ENCODE data around the gene GDPD4. TPM values are rescaled to one million over a fixed set of nuclear protein-coding genes. Genes with fewer than 3 reads are reported as not detected.

GDPD4 gene
- total and polyA plus RNA-seq, 12 donors, result not detected

DNA sequence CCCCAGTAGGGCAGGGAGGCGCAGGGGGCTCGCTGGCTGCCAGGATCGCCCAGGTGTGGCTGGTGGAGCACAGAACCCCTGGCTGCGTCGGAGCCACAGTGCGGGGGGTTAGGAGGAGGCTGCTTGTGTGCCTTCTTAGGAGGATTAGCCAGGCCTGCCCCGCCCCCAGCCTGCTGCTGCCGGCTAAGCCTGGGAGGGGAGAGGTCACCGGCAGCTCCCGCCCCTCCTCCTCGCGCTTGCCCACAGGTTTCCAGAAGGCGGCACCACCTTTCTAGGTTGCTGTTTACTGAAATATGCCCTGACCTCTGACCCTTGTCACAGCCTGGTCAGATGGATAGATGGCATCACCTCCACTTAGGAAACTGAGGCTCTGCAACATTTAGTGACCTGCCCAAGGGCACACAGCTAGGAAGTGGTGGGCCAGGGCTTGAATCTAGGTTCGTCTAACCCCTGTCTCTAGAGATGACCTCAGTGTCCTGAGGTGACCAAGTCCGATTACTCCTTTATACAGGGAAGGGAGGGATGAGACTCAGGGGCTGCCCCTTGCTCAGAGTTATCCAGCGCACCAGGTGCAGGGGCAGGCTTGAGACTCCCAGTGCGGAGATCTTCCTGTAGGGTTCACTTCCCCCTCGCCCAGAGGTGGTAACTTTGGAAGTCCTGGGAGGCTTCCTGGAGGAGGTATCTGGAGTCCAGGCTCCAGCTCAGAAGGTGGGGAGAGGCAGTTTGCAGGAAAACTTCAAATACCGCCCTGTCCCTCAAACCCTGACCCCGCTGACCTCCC, 129.4 kb downstream of the GDPD4 start:
- no peak for TF ChIP-seq CTCF (IDR thresholded peaks at IDR 0.05)
- H3K4me3 ChIP-seq, result no peak overlapping the region
- H3K27ac ChIP-seq, result no peak overlapping the region
- peaks cover 0 to 22% (median 0%) of the 10 kb centered on the region in 9 donors for H3K4me1 ChIP-seq
- H3K9me3 ChIP-seq, result no peaks in the 10 kb centered on the region
- H3K27me3 ChIP-seq, result no peaks in the 10 kb centered on the region
- intact Hi-C loops (cut with DNase I), result no loop called here
- ATAC-seq (no peak), DNase-seq (no peak)
- no peaks in the 10 kb centered on the region for H3K36me3 ChIP-seq
- 67 to 68% methylated on average over 20 of the region's 20 CpGs for WGBS, 2 donors

GRCh38 chr11:77171254-77171653, 130.2 kb downstream of the GDPD4 start:
- intact Hi-C loops (cut with DNase I), result no loop called here
- no peak for TF ChIP-seq CTCF (IDR thresholded peaks at IDR 0.05)
- WGBS, 2 donors, result 94 to 95% methylated on average over 8 of the region's 8 CpGs
- H3K4me1 ChIP-seq, result peaks cover 0 to 18% (median 0%) of the 10 kb centered on the region in 9 donors
- ATAC-seq (no peak), DNase-seq (no peak)
- no peak overlapping the region for H3K4me3 ChIP-seq
- H3K27me3 ChIP-seq, result no peaks in the 10 kb centered on the region
- H3K36me3 ChIP-seq, result no peaks in the 10 kb centered on the region
- no peak overlapping the region for H3K27ac ChIP-seq
- no peaks in the 10 kb centered on the region for H3K9me3 ChIP-seq

- Histone ChIP-seq H3K36me3 (no peaks in the 10 kb centered on the region), H3K4me3 (no peak overlapping the region), H3K9me3 (no peaks in the 10 kb centered on the region), H3K4me1 (peaks cover 0 to 9% (median 0%) of the 10 kb centered on the region in 9 donors), H3K27ac (no peak overlapping the region), H3K27me3 (no peaks in the 10 kb centered on the region)
- intact Hi-C loops (cut with DNase I), result no loop called here
- no peak for TF ChIP-seq CTCF (IDR thresholded peaks at IDR 0.05)
- WGBS, 2 donors, result 93 to 95% methylated on average over 5 of the region's 5 CpGs
- DNase-seq (no peak), ATAC-seq (no peak)
These were observed 131.4 kb downstream of the GDPD4 start for GRCh38 chr11:77170107-77170506.

- no peaks in the 10 kb centered on the region for H3K27me3 ChIP-seq
- intact Hi-C loops (cut with DNase I), result no loop called here
- WGBS, 2 donors, result 75 to 82% methylated on average over 8 of the region's 8 CpGs
- no peak for DNase-seq
- no peak overlapping the region for H3K27ac ChIP-seq
- no peaks in the 10 kb centered on the region for H3K36me3 ChIP-seq
- no peak overlapping the region for H3K4me3 ChIP-seq
- ATAC-seq, result no peak
- no peaks in the 10 kb centered on the region for H3K9me3 ChIP-seq
- no peak for TF ChIP-seq CTCF (IDR thresholded peaks at IDR 0.05)
- H3K4me1 ChIP-seq, result no peaks in the 10 kb centered on the region
These were observed 133.7 kb downstream of the GDPD4 start for GRCh38 chr11:77167791-77168190.
